K562 (cell line): ENCODE results near the gene VEGFB. TPM values are rescaled to one million over a fixed set of nuclear protein-coding genes. Genes with fewer than 3 reads are reported as not detected.
A peak's percentile ranks its signal among the peaks of the same experiment; 100 is the strongest.

Experiments
- ATAC-seq: fragments of 200-7000 bp; cut with Tn5 transposase; 3 replicates; pipeline ENCODE4 v1.9.1; 2020; ENCODE audit warnings: moderate library complexity
- BruUV-seq: library from RNA; stranded (reverse); fragments of 400-500 nt; replicated peaks from 2 replicates; lab custom pipeline; 2021; lab: Mats Ljungman, UMichigan
- CTCF ChIA-PET: fragments of 300-600 bp; formaldehyde crosslinking; extraction: SDS; loops from one replicate; lab custom pipeline; 2021; ENCODE audit warnings: low intra/inter-chr PET ratio; lab: Yijun Ruan, JAX
- POLR2A ChIA-PET: fragments of 300-600, 350-650 bp; sonication (Branson Sonifier 250); formaldehyde crosslinking; extraction: SDS; loops from one replicate; lab custom pipeline; 2021; ENCODE audit warnings: antibody characterized with exemption, inconsistent platforms; lab: Yijun Ruan, JAX
- DNase-seq, 4 experiments: peaks; one replicate each; pipeline versions ENCODE4 v3.0.0 to v3.0.0-alpha.2; 2011 to 2018; ENCODE audit warnings: low spot score in 3 of 4, mixed read lengths in 3 of 4; ENCODE audit errors: extremely low read depth in 1 of 4
- FAIRE-seq: peaks from 2 replicates; lab custom pipeline; 2011; peaks lifted over from hg19 to GRCh38; lab: Jason Lieb, UNC
- H2AFZ ChIP-seq: 2 replicates; pipeline ENCODE4 v1.6.0; 2011; ENCODE audit warnings: low read depth, low read length, control low read depth, inconsistent platforms
- H3K27ac ChIP-seq: fragments of 200-600 bp; 3 replicates; pipeline ENCODE4 v1.8.0; 2011; ENCODE audit warnings: low read depth, mild to moderate bottlenecking, control low read depth, inconsistent platforms, low read length, moderate library complexity, mixed read lengths; ENCODE audit errors: extremely low read depth
- H3K27me3 ChIP-seq, 2 experiments: fragments of 300-600 bp in 1 of 2; 2 replicates in 1 of 2; 3 replicates in 1 of 2; pipeline versions ENCODE4 v1.6.0 to v1.8.0; 2011; ENCODE audit warnings: inconsistent platforms in 2 of 2, low read length in 2 of 2, mild to moderate bottlenecking in 1 of 2, mixed read lengths in 1 of 2, moderate library complexity in 1 of 2; ENCODE audit not compliant: control insufficient read depth in 2 of 2, insufficient read depth in 2 of 2
- H3K36me3 ChIP-seq: fragments of 300-600 bp; 3 replicates; pipeline ENCODE4 v1.8.0; 2011; ENCODE audit warnings: mild to moderate bottlenecking, low read length, inconsistent platforms; ENCODE audit not compliant: control insufficient read depth, insufficient read depth
- H3K4me1 ChIP-seq, 2 experiments: fragments of 200-600 bp in 1 of 2; replicated peaks in 1 of 2; 2 replicates in 1 of 2; 3 replicates in 1 of 2; pipeline versions ENCODE4 v1.5.1 to v1.8.0; 2011; ENCODE audit warnings: inconsistent platforms in 2 of 2, low read length in 2 of 2, mild to moderate bottlenecking in 1 of 2, mixed read lengths in 1 of 2, moderate library complexity in 1 of 2; ENCODE audit not compliant: control insufficient read depth in 2 of 2, insufficient read depth in 2 of 2
- H3K4me2 ChIP-seq: 2 replicates; pipeline ENCODE4 v1.6.1; 2011; ENCODE audit warnings: low read length, control low read depth, inconsistent platforms, mixed read lengths; ENCODE audit not compliant: insufficient read depth
- H3K4me3 ChIP-seq: fragments of 200-600 bp; sonication (generic), shearing (Covaris generic); 2 replicates; pipeline ENCODE4 v1.5.1; 2016; ENCODE audit warnings: control low read depth, inconsistent platforms
- H3K79me2 ChIP-seq: fragments of 200-600 bp; 3 replicates; pipeline ENCODE4 v1.8.0; 2011; ENCODE audit warnings: low read length, inconsistent platforms; ENCODE audit not compliant: control insufficient read depth, insufficient read depth
- H3K9ac ChIP-seq, 2 experiments: 2 replicates each; pipeline versions ENCODE4 v1.6.0 to v1.6.1; 2011; ENCODE audit warnings: low read depth in 2 of 2, low read length in 2 of 2, control low read depth in 1 of 2, inconsistent platforms in 1 of 2, mild to moderate bottlenecking in 1 of 2, mixed read lengths in 1 of 2; ENCODE audit not compliant: insufficient read depth in 1 of 2
- H3K9me1 ChIP-seq: one replicate; pipeline ENCODE4 v1.6.0; 2011; ENCODE audit warnings: inconsistent platforms, mild to moderate bottlenecking, low read length, moderate library complexity; ENCODE audit not compliant: control insufficient read depth, insufficient read depth
- H3K9me3 ChIP-seq: replicated peaks from 2 replicates; pipeline ENCODE4 v1.5.1; 2011; ENCODE audit warnings: low read depth, low read length, inconsistent platforms; ENCODE audit not compliant: control insufficient read depth, insufficient read depth
- H4K20me1 ChIP-seq: replicated peaks from 2 replicates; pipeline ENCODE4 v1.6.1; 2011; ENCODE audit warnings: low read length, inconsistent platforms, mixed read lengths; ENCODE audit not compliant: control insufficient read depth, insufficient read depth
- CEBPB ChIP-seq: fragments of 450-650 bp; IDR thresholded peaks from 2 replicates; pipeline ENCODE4 v1.6.1; 2016; ENCODE audit warnings: missing genetic modification characterization, missing compliant biosample characterization
- DIDO1 ChIP-seq: fragments of 450-650 bp; IDR thresholded peaks from 2 replicates; pipeline ENCODE4 v1.6.1; 2016; ENCODE audit warnings: low read depth, missing biosample characterization, missing genetic modification characterization
- E2F3 ChIP-seq: fragments of 250-450 bp; sonication (Bioruptor Pico); IDR thresholded peaks from 2 replicates; pipeline ENCODE4 v1.4.0; 2020; ENCODE audit warnings: mild to moderate bottlenecking
- ESRRB ChIP-seq: fragments of 250-450 bp; sonication (Bioruptor Pico); IDR thresholded peaks from 2 replicates; pipeline ENCODE4 v1.5.0; 2020; ENCODE audit warnings: mild to moderate bottlenecking, moderate library complexity, borderline replicate concordance
- FOXP4 ChIP-seq: sonication (generic); formaldehyde crosslinking; IDR thresholded peaks from 2 replicates; pipeline ENCODE4 v1.8.0; 2022; ENCODE audit warnings: mild to moderate bottlenecking, missing genetic modification reagents, borderline replicate concordance
- ID3 ChIP-seq, 2 experiments: fragments of 250-450 bp in 1 of 2; fragments of 450-650 bp in 1 of 2; sonication (Bioruptor Pico) in 1 of 2; IDR thresholded peaks; 2 replicates each; pipeline versions ENCODE4 v1.6.1 to v1.8.0; 2016 to 2021; ENCODE audit warnings: mild to moderate bottlenecking in 2 of 2, moderate library complexity in 2 of 2, missing compliant biosample characterization in 1 of 2, missing genetic modification characterization in 1 of 2
- KDM5B ChIP-seq: fragments of 200-600 bp; sonication (generic); IDR thresholded peaks from 2 replicates; pipeline ENCODE4 v1.6.1; 2012; ENCODE audit warnings: low read depth, mild to moderate bottlenecking, moderate library complexity, low read length, control low read depth, inconsistent platforms; ENCODE audit not compliant: insufficient replicate concordance
- MLX ChIP-seq, 2 experiments: fragments of 450-650 bp in 1 of 2; sonication (generic) in 1 of 2; formaldehyde crosslinking; conservative IDR thresholded peaks; 2 replicates each; pipeline versions ENCODE4 v1.4.0 to v1.8.1; 2020 to 2022; ENCODE audit warnings: mild to moderate bottlenecking in 1 of 2, missing genetic modification reagents in 1 of 2
- PCBP2 ChIP-seq: fragments of 200-400 bp; formaldehyde crosslinking; IDR thresholded peaks from 2 replicates; pipeline ENCODE4 v1.6.1; 2018; ENCODE audit warnings: low read length, low read depth, mild to moderate bottlenecking, moderate library complexity; ENCODE audit not compliant: poor library complexity, severe bottlenecking
- RCOR1 ChIP-seq, 2 experiments: IDR thresholded peaks; 2 replicates each; pipeline ENCODE4 v1.6.1; 2012; ENCODE audit warnings: low read depth in 2 of 2, low read length in 2 of 2, borderline replicate concordance in 1 of 2, improper control_type of control experiment in 1 of 2
- RHOXF2B ChIP-seq: fragments of 250-450 bp; sonication (Bioruptor Pico); conservative IDR thresholded peaks from 2 replicates; pipeline ENCODE4 v1.5.1; 2021
- ZBTB5 ChIP-seq: fragments of 450-650 bp; IDR thresholded peaks from 2 replicates; pipeline ENCODE4 v1.6.1; 2017; ENCODE audit warnings: antibody characterized with exemption
- ZNF146 ChIP-seq: IDR thresholded peaks from one replicate; pipeline ENCODE4 v1.6.1; 2018; ENCODE audit warnings: missing compliant biosample characterization; ENCODE audit not compliant: unreplicated experiment
- WGBS: fragments of 100-300 bp; shearing (Covaris generic); methylation state at CpG from one replicate; pipeline ENCODE4 v1.1.6; 2016; ENCODE audit warnings: low coverage, mixed read lengths; ENCODE audit not compliant: insufficient coverage; ENCODE audit errors: missing lambda C conversion rate; 5-methylcytosine and 5-hydroxymethylcytosine counted together
- in situ Hi-C: fragments of 300-500 bp; cut with MboI; formaldehyde crosslinking; loops from 4 replicates; pipeline ENCODE4 v1.15.0; 2018; ENCODE audit warnings: inconsistent platforms, mixed read lengths
- intact Hi-C: fragments of 100-400 bp; cut with micrococcal nuclease; formaldehyde crosslinking; loops from 2 replicates; pipeline ENCODE4 v1.14.2; 2022
- polyA plus RNA-seq, 8 experiments: library from polyadenylated mRNA; depleted of rRNA in 4 of 8; stranded (reverse) in 5 of 8; unstranded in 3 of 8; fragments of >200 nt; fragmentation: Nextera tagmentation in 2 of 8; fragmentation: Illumina TruSeq in 1 of 8; extraction: Ambion mirVana in 2 of 8; extraction: Trizol in 1 of 8; gene quantifications; 2 replicates each; pipeline versions ENCODE4 v1.2.1 to v1.2.3, GENCODE V29; 2011 to 2014; ENCODE audit warnings: inconsistent platforms in 1 of 8, missing spikeins in 1 of 8
- total RNA-seq, 7 experiments: library from RNA; depleted of rRNA in 6 of 7; stranded (reverse); fragments of >200 nt in 6 of 7; fragmentation: Illumina TruSeq in 2 of 7; extraction: Trizol in 2 of 7; gene quantifications; 2 replicates each; pipeline versions ENCODE4 v1.2.1 to v1.2.3, GENCODE V29; 2011 to 2021; ENCODE audit warnings: low replicate concordance in 1 of 7

The VEGFB gene
- total and polyA plus RNA-seq, 9 of the 15 experiments (the other 6 are each of a cell fraction or from before 2014, with no cell fraction given) = 11.0 to 83.4 (median 25.7) TPM

GRCh38 chr11:64241491-64242374, 7.3 kb downstream of the VEGFB start:
- H3K9me1 ChIP-seq = no peaks in the 10 kb centered on the region
- ChIA-PET POLR2A (interaction anchor here (0.5 to 1.7 kb wide), 18 partner anchors 8 to 701 kb away, joined by 3 to 8 read pairs (median 4); partner anchors contain the start of genes ESRRA and FERMT3), CTCF (no interaction called here)
- under 1% methylated on average over 30 of the region's 63 CpGs for WGBS
- H3K4me3 ChIP-seq = peak overlapping the region; percentile 99
- intact Hi-C loops = loop anchor here (10.0 kb wide), 1 partner anchor 63 kb away; the partner anchor contains the start of genes CATSPERZ and ESRRA
- peak overlapping the region; percentile 92 for H3K4me2 ChIP-seq
- H3K79me2 ChIP-seq = peaks cover 60% of the 10 kb centered on the region
- FAIRE-seq = peak; percentile 80
- TSS peak; percentile 71 for BruUV-seq
- peak overlapping the region; percentile 33; the same call in 1 of the 2 replicates for H2AFZ ChIP-seq
- 0 out of 2 replicates have a peak, but pooled peaks cover 3% of the 10 kb centered on the region for H4K20me1 ChIP-seq
- DNase-seq = peak; percentile 61 to 99 (median 70)
- peaks cover 26 to 71% of the 10 kb centered on the region in 2 experiments for H3K4me1 ChIP-seq
- no peaks in the 10 kb centered on the region for H3K27me3 ChIP-seq
- peak overlapping the region; percentile 91 to 97 for H3K9ac ChIP-seq
- peak; percentile 69 for ATAC-seq
- peak overlapping the region; percentile 95 for H3K27ac ChIP-seq
- peaks cover 70% of the 10 kb centered on the region for H3K36me3 ChIP-seq
- no peaks in the 10 kb centered on the region for H3K9me3 ChIP-seq
- in situ Hi-C loops = no loop called here
- TF ChIP-seq FOXP4 (CRISPR knock-in tag) (no peak), E2F3 (CRISPR knock-in tag) (0 out of 2 replicates have a peak, but pooled peaks have one; percentile 6), ZBTB5 (no peak), MLX (CRISPR knock-in tag; conservative IDR thresholded peaks at IDR 0.05) (no peak), CEBPB (no peak), DIDO1 (tag) (no peak), KDM5B (peak; percentile 65), ZNF146 (no peak), RHOXF2B (CRISPR knock-in tag) (no peak), ESRRB (CRISPR knock-in tag) (0 out of 2 replicates have a peak, but pooled peaks have one; percentile 70), ID3 (CRISPR knock-in tag; IDR thresholded peaks at IDR 0.05) (no peak), ID3 (tag; IDR thresholded peaks at IDR 0.05) (peak; percentile 34; the same call in 1 of the 2 replicates), RCOR1 (IDR thresholded peaks at IDR 0.05; ENCODE audit: borderline replicate concordance in 1 of 2, low read depth in 2 of 2, low read length in 2 of 2) (peak in 1 of 2 experiments; percentile 34; a peak in 1 of 4 replicates), PCBP2 (no peak)
